ENCODE results near the gene WDR82.

- no peak for TF ChIP-seq CTCF (IDR thresholded peaks at IDR 0.05)
- no peak for TF ChIP-seq POLR2A (IDR thresholded peaks at IDR 0.05)
- no peak for TF ChIP-seq EP300 (IDR thresholded peaks at IDR 0.05; ENCODE audit: low read depth)
Observed at GRCh38 chr3:52248165-52248541, 30.3 kb downstream of the WDR82 start.
